Suppressor macrophage treated with lipopolysaccharide for 1 hour (primary cell): ENCODE data around the gene CHAF1A.

Experiments used
- DNase-seq, 3 donors: peaks; one replicate each; pipeline ENCODE4 v3.0.0-alpha.2; 2020 to 2022

Gene CHAF1A

GRCh38 chr19:4456843-4457653 lies 54.6 kb downstream of the CHAF1A start:
- peak; percentile 40 to 78 (median 57) for DNase-seq

DNA sequence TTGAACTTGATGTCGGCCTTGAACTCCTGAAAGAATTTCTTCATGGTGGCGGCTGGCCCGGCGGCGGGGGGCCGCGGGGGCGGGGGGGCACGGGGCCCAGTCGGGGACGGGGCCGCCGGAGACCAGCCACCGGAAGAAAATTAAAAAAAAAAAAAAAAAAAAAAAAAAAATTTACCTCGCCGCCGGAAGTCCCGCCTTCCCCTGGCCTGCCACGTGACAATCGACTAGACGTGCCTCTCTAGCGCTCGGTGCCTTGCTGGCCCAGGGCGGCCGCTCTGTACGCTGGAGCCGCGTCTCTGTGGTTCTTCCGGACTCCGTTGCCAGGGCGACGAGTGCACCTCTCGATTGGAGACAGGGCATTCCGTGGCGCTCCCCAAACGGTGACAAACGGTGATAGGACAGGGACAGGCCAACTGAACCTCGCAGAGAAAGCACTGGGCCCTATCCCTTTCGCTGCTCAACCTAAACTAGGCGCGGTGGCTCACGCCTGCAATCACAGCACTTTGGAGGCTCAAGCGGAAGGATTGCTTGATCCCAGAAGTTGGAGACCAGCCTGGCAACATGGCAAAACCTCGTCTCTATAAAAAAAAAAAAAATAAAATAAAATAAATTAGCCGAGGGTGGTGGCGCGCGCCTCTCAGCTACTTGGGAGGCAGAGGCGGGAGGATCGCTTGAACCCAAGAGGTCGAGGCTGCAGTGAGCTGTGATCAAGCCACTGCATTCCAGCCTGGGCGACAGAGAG lies 55.4 kb downstream of the CHAF1A start, which contains the start of gene UBXN6:
Gene UBXN6 (minus strand): TSS at position 141 of the 742 bp plus-strand sequence. CDS start 97 bp downstream, at position 44.
- DNase-seq: peak; percentile 98 to 99 (median 98)

DNA sequence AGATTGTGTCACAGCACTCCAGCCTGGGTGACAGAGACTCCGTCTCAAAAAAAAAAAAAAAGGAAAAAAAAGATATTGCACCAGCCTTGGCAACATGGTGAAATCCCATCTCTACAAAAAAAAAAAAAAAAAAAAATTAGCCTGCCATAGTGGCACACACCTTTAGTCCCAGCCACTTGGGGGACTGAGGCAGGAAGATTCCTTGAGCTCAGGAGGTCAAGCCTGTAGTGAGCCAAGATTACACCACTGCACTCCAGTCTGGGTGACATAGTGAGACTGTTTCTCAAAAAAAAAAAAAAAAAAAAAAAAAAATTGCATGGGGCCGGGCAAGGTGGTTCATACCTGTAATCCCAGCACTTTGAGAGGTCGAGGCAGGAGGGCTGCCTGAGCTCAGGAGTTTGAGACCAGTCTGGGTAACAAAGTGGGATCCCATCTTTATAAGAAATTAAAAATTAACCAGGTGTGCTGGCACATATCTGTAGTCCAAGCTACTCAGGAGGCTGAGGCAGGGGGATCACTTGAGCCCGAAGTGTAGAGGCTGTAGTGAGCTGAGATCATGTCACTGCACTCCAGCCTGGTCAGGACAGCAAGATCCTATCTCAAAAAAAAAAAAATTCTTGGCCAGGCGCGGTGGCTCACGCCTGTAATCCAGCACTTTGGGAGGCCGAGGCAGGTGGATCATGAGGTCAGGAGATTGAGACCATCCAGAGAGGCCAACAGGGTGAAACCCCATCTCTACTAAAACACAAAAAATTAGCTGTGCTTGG lies 62.6 kb downstream of the CHAF1A start:
- DNase-seq: no peak

DNA sequence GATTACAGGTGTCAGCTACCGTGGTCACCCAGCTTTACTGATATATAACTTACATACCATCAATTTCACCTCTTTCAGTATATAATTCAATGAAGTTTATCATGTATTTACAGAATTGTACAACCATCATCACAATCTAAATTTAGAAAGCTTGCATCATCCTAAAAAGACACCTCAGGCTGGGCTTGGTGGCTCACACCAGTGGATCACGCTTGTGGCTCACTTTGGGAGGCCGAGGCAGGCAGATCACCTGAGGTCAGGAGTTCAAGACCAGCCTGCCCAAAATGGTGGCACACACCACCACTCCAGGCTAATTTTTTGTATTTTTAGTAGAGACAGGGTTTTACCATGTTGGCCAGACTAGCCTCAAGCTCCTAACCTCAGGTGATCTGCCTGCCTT lies 65.4 kb downstream of the CHAF1A start:
- no peak for DNase-seq

DNA sequence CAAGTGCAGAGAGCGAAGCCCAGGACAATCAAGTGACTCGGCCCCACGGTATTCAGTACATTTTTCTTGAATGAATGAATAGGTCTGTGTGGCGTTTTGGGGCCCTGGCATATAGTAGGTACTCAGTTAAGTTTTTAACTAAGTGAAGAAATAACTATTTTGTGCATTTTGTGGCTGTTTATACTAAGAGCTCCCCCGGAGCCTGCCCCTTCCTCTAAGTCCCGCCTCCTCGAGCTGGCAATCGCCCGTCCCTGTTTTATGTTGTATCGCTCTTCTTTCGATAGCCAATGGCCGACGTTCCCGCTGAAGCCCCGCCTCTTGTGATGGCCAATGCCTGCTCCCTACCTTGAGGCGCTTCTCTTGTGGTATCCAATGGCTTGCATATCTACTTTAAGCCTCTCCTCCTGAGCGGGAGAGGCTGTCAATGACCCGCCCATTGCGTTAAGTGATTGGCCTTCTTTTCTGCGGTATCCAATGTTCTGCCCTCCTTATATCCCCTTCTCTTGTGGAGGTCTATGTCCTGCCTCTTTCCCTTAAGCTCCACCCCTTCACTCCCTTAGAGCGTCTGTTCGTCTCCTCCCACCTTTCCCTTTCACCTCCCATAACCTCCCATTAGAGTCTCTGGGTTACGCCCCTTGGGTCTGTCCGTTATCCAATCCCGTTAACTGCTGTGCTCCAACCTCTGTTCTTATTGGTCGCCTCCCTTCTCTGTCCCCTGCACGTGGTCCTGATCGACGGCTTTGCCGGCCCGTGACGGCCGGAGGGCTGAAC lies 69.1 kb downstream of the CHAF1A start:
- peak; percentile 99 to 100 (median 99) for DNase-seq

GRCh38 chr19:4472174-4472974 lies 69.9 kb downstream of the CHAF1A start, which contains the start of gene HDGFL2:
TSS of gene HDGFL2 (plus strand) at chr19:4472297. CDS start at chr19:4472351, 54 bp downstream.
- no peak for DNase-seq

- no peak for DNase-seq
Observed at GRCh38 chr19:4473011-4473762, 70.7 kb downstream of the CHAF1A start.

- DNase-seq: no peak
Observed at GRCh38 chr19:4473763-4474513, 71.5 kb downstream of the CHAF1A start.

- DNase-seq: peak in 2 of 3 donors; percentile 37 to 47
Observed at GRCh38 chr19:4474514-4475022, 72.1 kb downstream of the CHAF1A start.

GRCh38 chr19:4477034-4477801 lies 74.8 kb downstream of the CHAF1A start:
- DNase-seq: no peak

- DNase-seq: no peak
Observed at GRCh38 chr19:4482721-4483364, 80.4 kb downstream of the CHAF1A start.

DNA sequence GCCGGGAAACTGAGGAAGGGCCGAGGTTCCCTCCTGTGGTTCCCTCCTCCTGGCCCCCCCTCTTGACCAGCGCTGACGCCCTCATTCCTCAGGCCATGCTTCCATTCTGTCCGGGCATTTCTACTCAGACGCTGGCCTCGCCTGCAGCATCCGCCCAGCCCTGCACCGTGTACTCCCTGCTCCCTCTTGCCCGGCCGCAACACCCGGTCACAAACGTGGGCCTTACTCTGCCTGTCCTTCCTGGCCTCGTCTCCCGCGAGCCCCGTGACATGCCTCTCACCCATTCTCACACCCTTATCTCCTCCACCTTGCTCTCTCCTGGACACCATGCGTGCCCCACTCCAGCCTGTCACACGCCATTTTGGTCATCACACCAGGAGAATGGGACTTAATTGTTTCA lies 80.9 kb downstream of the CHAF1A start:
- DNase-seq: no peak

- DNase-seq: no peak
Observed at GRCh38 chr19:4487572-4487971, 85.1 kb downstream of the CHAF1A start.

DNA sequence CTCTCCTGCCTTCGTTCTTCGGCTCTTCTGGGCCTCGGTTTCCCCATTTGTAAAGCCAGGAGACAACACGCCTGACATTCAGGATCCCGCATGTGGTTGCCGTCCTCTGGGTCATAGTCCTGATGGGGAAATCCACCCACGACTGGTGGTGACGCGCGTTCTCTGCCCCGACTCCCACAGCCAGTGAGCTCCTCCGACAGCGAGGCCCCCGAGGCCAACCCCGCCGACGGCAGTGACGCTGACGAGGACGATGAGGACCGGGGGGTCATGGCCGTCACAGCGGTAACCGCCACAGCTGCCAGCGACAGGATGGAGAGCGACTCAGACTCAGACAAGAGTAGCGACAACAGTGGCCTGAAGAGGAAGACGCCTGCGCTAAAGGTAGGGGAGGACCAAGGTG lies 86.1 kb downstream of the CHAF1A start:
- DNase-seq: no peak

DNA sequence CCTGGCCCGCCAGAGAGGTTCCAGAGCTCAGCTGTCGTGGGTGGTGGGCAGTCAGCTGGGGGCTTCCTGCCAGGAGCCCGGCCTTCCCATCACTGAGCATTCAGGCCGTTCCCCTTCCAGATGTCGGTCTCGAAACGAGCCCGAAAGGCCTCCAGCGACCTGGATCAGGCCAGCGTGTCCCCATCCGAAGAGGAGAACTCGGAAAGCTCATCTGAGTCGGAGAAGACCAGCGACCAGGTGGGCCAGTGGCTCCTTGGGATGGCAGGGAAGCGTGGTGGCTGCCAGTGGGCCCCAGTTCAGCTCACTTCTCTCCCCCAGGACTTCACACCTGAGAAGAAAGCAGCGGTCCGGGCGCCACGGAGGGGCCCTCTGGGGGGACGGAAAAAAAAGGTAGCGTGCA lies 89.0 kb downstream of the CHAF1A start:
- no peak for DNase-seq

DNA sequence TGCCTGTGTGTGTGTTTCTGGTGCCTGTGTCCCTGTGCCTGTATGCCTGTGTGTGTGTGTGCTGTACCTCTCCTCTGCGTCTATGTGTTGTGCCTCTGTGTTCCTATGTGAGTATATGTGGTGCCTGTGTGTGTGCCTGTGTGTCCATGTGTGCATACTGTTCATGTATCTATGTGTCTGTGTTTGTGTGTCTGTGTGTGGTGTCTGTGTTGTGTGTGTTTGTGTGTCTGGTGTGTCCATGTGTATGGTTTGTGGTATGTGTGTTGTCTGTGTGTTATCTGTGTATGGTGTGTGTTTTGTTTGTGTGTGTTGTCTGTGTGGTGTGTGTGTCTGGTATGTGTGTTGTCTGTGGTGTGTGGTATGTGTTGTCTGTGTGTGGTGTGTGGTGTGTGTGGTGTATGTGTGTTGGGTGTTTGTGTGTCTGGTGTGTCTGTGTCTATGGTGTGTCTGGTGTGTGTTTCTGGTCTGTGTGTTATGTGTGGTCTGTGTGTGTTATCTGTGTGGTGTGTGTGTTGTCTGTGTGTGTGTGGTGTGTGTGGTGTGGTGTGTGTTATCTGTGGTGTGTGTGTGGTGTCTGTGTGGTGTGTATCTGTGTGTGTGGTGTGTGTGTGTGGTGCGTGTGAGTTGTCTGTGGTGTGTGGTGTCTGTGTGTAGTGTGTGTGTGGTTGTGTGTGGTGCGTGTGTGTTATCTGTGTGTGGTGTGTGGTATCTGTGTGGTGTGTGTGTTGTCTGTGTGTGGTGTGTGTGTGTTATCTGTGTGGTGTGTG lies 90.1 kb downstream of the CHAF1A start:
- DNase-seq: no peak
